Activated T-helper 17 cell treated with anti-CD3 and anti-CD28 coated beads, Interleukin-2, amount 50 U/mL, for 72 hours (primary cell): ENCODE results near the gene TANC2. TPM values are rescaled to one million over a fixed set of nuclear protein-coding genes. Genes with fewer than 3 reads are reported as not detected.

ENCODE experiments used
- ATAC-seq: fragments of 150-1000 bp; cut with Tn5 transposase; replicated peaks from 2 replicates; pipeline ENCODE4 v1.10.0; 2021; ENCODE audit warnings: mild to moderate bottlenecking, moderate library complexity
- H3K27ac Mint-ChIP-seq: one replicate; pipeline ENCODE4 v1.8.0; 2022; ENCODE audit warnings: mixed read lengths
- H3K27me3 Mint-ChIP-seq: one replicate; pipeline ENCODE4 v1.8.0; 2022; ENCODE audit warnings: mixed read lengths
- H3K36me3 Mint-ChIP-seq: one replicate; pipeline ENCODE4 v1.8.0; 2022; ENCODE audit warnings: low read depth, mild to moderate bottlenecking, mixed read lengths
- H3K4me1 Mint-ChIP-seq: one replicate; pipeline ENCODE4 v1.8.0; 2022; ENCODE audit warnings: mixed read lengths
- H3K4me3 Mint-ChIP-seq: one replicate; pipeline ENCODE4 v1.8.0; 2022; ENCODE audit warnings: mild to moderate bottlenecking, mixed read lengths
- H3K9me3 Mint-ChIP-seq: one replicate; pipeline ENCODE4 v1.8.0; 2022; ENCODE audit warnings: mixed read lengths
- total RNA-seq, 2 donors: library from RNA; stranded (reverse); gene quantifications; one replicate each; pipeline ENCODE4 v1.2.3, GENCODE V29; 2022

The TANC2 gene
- total RNA-seq, 2 donors from 2014 or later: 23.4 to 63.9 TPM

- peaks cover 3% of the 10 kb centered on the region for H3K9me3 Mint-ChIP-seq
- no peak for ATAC-seq
- H3K27me3 Mint-ChIP-seq: no peaks in the 10 kb centered on the region
- peaks cover 8% of the 10 kb centered on the region for H3K4me1 Mint-ChIP-seq
- H3K36me3 Mint-ChIP-seq: no peaks in the 10 kb centered on the region
- H3K27ac Mint-ChIP-seq: no peak overlapping the region
- no peak overlapping the region for H3K4me3 Mint-ChIP-seq
Observed at GRCh38 chr17:63002625-63003024, 36.6 kb downstream of the TANC2 start.

GRCh38 chr17:63015824-63016223 is 49.8 kb downstream of the TANC2 start:
- Mint-ChIP-seq H3K36me3 (peaks cover 26% of the 10 kb centered on the region), H3K27me3 (no peaks in the 10 kb centered on the region), H3K27ac (no peak overlapping the region), H3K4me1 (peaks cover 5% of the 10 kb centered on the region), H3K4me3 (no peak overlapping the region), H3K9me3 (no peaks in the 10 kb centered on the region)
- ATAC-seq: no peak

Other genes starting within 250 kb of the TANC2 start
- under 1 TPM in 1 of 2 donors, not detected in 1; 0.13 TPM for gene MARCHF10, start 157.9 kb upstream of the TANC2 start, total RNA-seq